Measurements from ENCODE around the gene CHML.

- TF ChIP-seq CTCF (IDR thresholded peaks at IDR 0.05 in 2 of 3, conservative IDR thresholded peaks at IDR 0.05 in 1 of 3; ENCODE audit: control insufficient read depth in 2 of 3, extremely low read depth in 1 of 3, insufficient read depth in 1 of 3, low read depth in 3 of 3, low read length in 3 of 3) (no peak), IKZF2 (IDR thresholded peaks at IDR 0.05) (no peak), CHD2 (IDR thresholded peaks at IDR 0.05; ENCODE audit: borderline replicate concordance, low read depth, low read length) (no peak), POLR2A (IDR thresholded peaks at IDR 0.05; ENCODE audit: low read depth, low read length) (no peak), ATF2 (IDR thresholded peaks at IDR 0.05; ENCODE audit: low read length) (no peak), MYB (IDR thresholded peaks at IDR 0.05; ENCODE audit: borderline replicate concordance, low read depth, low read length) (no peak), EP300 (IDR thresholded peaks at IDR 0.05; ENCODE audit: borderline replicate concordance in 1 of 2, control insufficient read depth in 1 of 2, low read depth in 2 of 2, low read length in 2 of 2) (no peak), BCL3 (IDR thresholded peaks at IDR 0.05; ENCODE audit: borderline replicate concordance, insufficient read depth, low read depth, low read length, poor library complexity, severe bottlenecking) (no peak)
Measured at GRCh38 chr1:241666419-241666818, 26.2 kb upstream of the CHML start.

Measured in GM12878 (cell line).